ENCODE measurements around the gene GPC6.

Gene GPC6

GRCh38 chr13:94198681-94199080 is 972.1 kb downstream of the GPC6 start:
- no peaks in the 10 kb centered on the region for H3K36me3 ChIP-seq (ENCODE audit: insufficient read depth, low read length)
- H3K27me3 ChIP-seq (ENCODE audit: insufficient read depth, low read length, poor library complexity, severe bottlenecking), result no peaks in the 10 kb centered on the region
- H4K20me1 ChIP-seq (ENCODE audit: insufficient read depth, low read length, poor library complexity, severe bottlenecking), result no peaks in the 10 kb centered on the region
- H3K4me2 ChIP-seq (ENCODE audit: low read depth, low read length, poor library complexity, severe bottlenecking), result no peak overlapping the region
- no peak overlapping the region for H2AFZ ChIP-seq (ENCODE audit: low read length)
- H3K4me3 ChIP-seq (ENCODE audit: low read length, poor library complexity, severe bottlenecking), result no peak overlapping the region
- H3K9me3 ChIP-seq (ENCODE audit: insufficient read depth, low read depth, low read length), result no peaks in the 10 kb centered on the region
- peaks cover 5% of the 10 kb centered on the region for H3K4me1 ChIP-seq (ENCODE audit: insufficient read depth, low read length, poor library complexity, severe bottlenecking)
- TF ChIP-seq EZH2phosphoT487 (IDR thresholded peaks at IDR 0.05; ENCODE audit: borderline replicate concordance), result no peak
- no peak for TF ChIP-seq CTCF (conservative IDR thresholded peaks at IDR 0.05; ENCODE audit: low read length)
- no peaks in the 10 kb centered on the region for H3F3A ChIP-seq (ENCODE audit: low read depth)
- no peaks in the 10 kb centered on the region for H3K79me2 ChIP-seq (ENCODE audit: insufficient read depth, low read length)
- H3K9me2 ChIP-seq (replicated peaks; ENCODE audit: low read depth, low read length), result no peaks in the 10 kb centered on the region
- no peak overlapping the region for H3K9ac ChIP-seq (ENCODE audit: low read depth, low read length, poor library complexity, severe bottlenecking)

GRCh38 chr13:94199135-94199534 is 972.5 kb downstream of the GPC6 start:
- H3K9me3 ChIP-seq (ENCODE audit: insufficient read depth, low read depth, low read length), result no peaks in the 10 kb centered on the region
- H3K79me2 ChIP-seq (ENCODE audit: insufficient read depth, low read length), result no peaks in the 10 kb centered on the region
- H3K4me2 ChIP-seq (ENCODE audit: low read depth, low read length, poor library complexity, severe bottlenecking), result no peak overlapping the region
- H3K4me3 ChIP-seq (ENCODE audit: low read length, poor library complexity, severe bottlenecking), result no peak overlapping the region
- no peak overlapping the region for H2AFZ ChIP-seq (ENCODE audit: low read length)
- H3K27me3 ChIP-seq (ENCODE audit: insufficient read depth, low read length, poor library complexity, severe bottlenecking), result no peaks in the 10 kb centered on the region
- TF ChIP-seq CTCF (conservative IDR thresholded peaks at IDR 0.05; ENCODE audit: low read length) (no peak), EZH2phosphoT487 (IDR thresholded peaks at IDR 0.05; ENCODE audit: borderline replicate concordance) (no peak)
- H3K9me2 ChIP-seq (replicated peaks; ENCODE audit: low read depth, low read length), result no peaks in the 10 kb centered on the region
- H3K36me3 ChIP-seq (ENCODE audit: insufficient read depth, low read length), result no peaks in the 10 kb centered on the region
- no peak overlapping the region for H3K9ac ChIP-seq (ENCODE audit: low read depth, low read length, poor library complexity, severe bottlenecking)
- H3K4me1 ChIP-seq (ENCODE audit: insufficient read depth, low read length, poor library complexity, severe bottlenecking), result peaks cover 5% of the 10 kb centered on the region
- no peaks in the 10 kb centered on the region for H4K20me1 ChIP-seq (ENCODE audit: insufficient read depth, low read length, poor library complexity, severe bottlenecking)
- H3F3A ChIP-seq (ENCODE audit: low read depth), result no peaks in the 10 kb centered on the region

DNA sequence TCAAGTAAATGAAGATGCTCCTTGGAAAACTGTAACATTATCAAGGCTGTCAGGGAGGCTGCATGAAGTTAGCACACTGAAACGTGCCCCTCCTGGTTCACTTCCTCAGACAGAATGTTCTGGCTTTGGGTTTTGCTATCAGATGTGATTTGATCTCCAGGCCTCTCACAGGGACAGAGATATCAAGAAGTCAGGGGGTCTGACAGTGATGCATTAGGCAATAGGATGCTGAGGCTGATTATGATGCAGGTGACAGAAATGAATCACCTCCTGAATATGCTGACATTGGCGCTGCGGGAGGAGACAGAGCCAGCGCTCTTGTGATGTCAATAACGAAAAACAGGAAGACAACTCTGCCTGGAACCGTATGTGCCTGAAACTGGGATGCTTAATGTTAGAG is 974.4 kb downstream of the GPC6 start:
- no peaks in the 10 kb centered on the region for H3K36me3 ChIP-seq (ENCODE audit: insufficient read depth, low read length)
- H3K4me2 ChIP-seq (ENCODE audit: low read depth, low read length, poor library complexity, severe bottlenecking), result no peak overlapping the region

More for the DNA sequence above, 974.4 kb downstream of the GPC6 start:
- Histone ChIP-seq H3K9me2 (replicated peaks; ENCODE audit: low read depth, low read length) (no peaks in the 10 kb centered on the region), H2AFZ (ENCODE audit: low read length) (no peak overlapping the region), H3K4me1 (ENCODE audit: insufficient read depth, low read length, poor library complexity, severe bottlenecking) (peaks cover 5% of the 10 kb centered on the region), H3K27me3 (ENCODE audit: insufficient read depth, low read length, poor library complexity, severe bottlenecking) (no peaks in the 10 kb centered on the region), H3K9me3 (ENCODE audit: insufficient read depth, low read depth, low read length) (no peaks in the 10 kb centered on the region), H3K9ac (ENCODE audit: low read depth, low read length, poor library complexity, severe bottlenecking) (no peak overlapping the region), H4K20me1 (ENCODE audit: insufficient read depth, low read length, poor library complexity, severe bottlenecking) (no peaks in the 10 kb centered on the region), H3K4me3 (ENCODE audit: low read length, poor library complexity, severe bottlenecking) (no peak overlapping the region), H3F3A (ENCODE audit: low read depth) (no peaks in the 10 kb centered on the region), H3K79me2 (ENCODE audit: insufficient read depth, low read length) (no peaks in the 10 kb centered on the region)
- TF ChIP-seq CTCF (conservative IDR thresholded peaks at IDR 0.05; ENCODE audit: low read length) (no peak), EZH2phosphoT487 (IDR thresholded peaks at IDR 0.05; ENCODE audit: borderline replicate concordance) (no peak)
